ENCODE measurements around the gene MRPL2. TPM values are rescaled to one million over a fixed set of nuclear protein-coding genes. Genes with fewer than 3 reads are reported as not detected.
A peak's percentile ranks its signal among the peaks of the same experiment; 100 is the strongest.

MRPL2 gene
- total RNA-seq, 1 donor from 2014 or later = 47.4 TPM

GRCh38 chr6:43077333-43077809 lies 18.1 kb upstream of the MRPL2 start:
- H3K27ac Mint-ChIP-seq (ENCODE audit: unreplicated experiment) = peak overlapping the region; percentile 48
- peak overlapping the region; percentile 91 for H3K27ac ChIP-seq (ENCODE audit: low read depth, low read length)

GRCh38 chr6:43076464-43077332 lies 17.5 kb upstream of the MRPL2 start:
- no peaks in the 10 kb centered on the region for H3K9me3 Mint-ChIP-seq (ENCODE audit: unreplicated experiment)
- Histone ChIP-seq H2AFZ (ENCODE audit: low read depth, low read length) (peak overlapping the region; percentile 64), H3K4me1 (ENCODE audit: insufficient read depth, low read length) (peaks cover 32% of the 10 kb centered on the region), H3K27me3 (ENCODE audit: insufficient read depth, low read length) (no peaks in the 10 kb centered on the region), H3K4me2 (ENCODE audit: low read length) (peak overlapping the region; percentile 97), H3K79me2 (ENCODE audit: insufficient read depth, low read length) (peaks cover 55% of the 10 kb centered on the region), H3K4me3 (ENCODE audit: insufficient read depth, low read depth, low read length) (peak overlapping the region; percentile 98), H4K20me1 (ENCODE audit: insufficient read depth, low read length) (peaks cover 36% of the 10 kb centered on the region), H3K36me3 (ENCODE audit: insufficient read depth, low read length) (no peaks in the 10 kb centered on the region), H3K9me3 (ENCODE audit: insufficient read depth, low read depth, low read length) (no peaks in the 10 kb centered on the region), H3K9ac (ENCODE audit: low read length) (peak overlapping the region; percentile 99), H3K27ac (ENCODE audit: low read depth, low read length) (peak overlapping the region; percentile 91)
- H3K27ac Mint-ChIP-seq (ENCODE audit: unreplicated experiment) = peak overlapping the region; percentile 48
- peak; percentile 45 for DNase-seq (ENCODE audit: low read depth)
- no peak for TF ChIP-seq EZH2 (IDR thresholded peaks at IDR 0.05; ENCODE audit: insufficient read depth, low read length)
- TF ChIP-seq, protein P1, sequence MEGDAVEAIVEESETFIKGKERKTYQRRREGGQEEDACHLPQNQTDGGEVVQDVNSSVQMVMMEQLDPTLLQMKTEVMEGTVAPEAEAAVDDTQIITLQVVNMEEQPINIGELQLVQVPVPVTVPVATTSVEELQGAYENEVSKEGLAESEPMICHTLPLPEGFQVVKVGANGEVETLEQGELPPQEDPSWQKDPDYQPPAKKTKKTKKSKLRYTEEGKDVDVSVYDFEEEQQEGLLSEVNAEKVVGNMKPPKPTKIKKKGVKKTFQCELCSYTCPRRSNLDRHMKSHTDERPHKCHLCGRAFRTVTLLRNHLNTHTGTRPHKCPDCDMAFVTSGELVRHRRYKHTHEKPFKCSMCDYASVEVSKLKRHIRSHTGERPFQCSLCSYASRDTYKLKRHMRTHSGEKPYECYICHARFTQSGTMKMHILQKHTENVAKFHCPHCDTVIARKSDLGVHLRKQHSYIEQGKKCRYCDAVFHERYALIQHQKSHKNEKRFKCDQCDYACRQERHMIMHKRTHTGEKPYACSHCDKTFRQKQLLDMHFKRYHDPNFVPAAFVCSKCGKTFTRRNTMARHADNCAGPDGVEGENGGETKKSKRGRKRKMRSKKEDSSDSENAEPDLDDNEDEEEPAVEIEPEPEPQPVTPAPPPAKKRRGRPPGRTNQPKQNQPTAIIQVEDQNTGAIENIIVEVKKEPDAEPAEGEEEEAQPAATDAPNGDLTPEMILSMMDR (IDR thresholded peaks at IDR 0.05; ENCODE audit: insufficient read depth, low read depth, low read length) = no peak
- peaks cover 28% of the 10 kb centered on the region for H3K4me1 Mint-ChIP-seq (ENCODE audit: low read depth, unreplicated experiment)
- no peak for FAIRE-seq
- H3K4me3 Mint-ChIP-seq (ENCODE audit: unreplicated experiment) = peak overlapping the region; percentile 92
- no peaks in the 10 kb centered on the region for H3K27me3 Mint-ChIP-seq (ENCODE audit: low read depth, unreplicated experiment)
- peaks cover 10% of the 10 kb centered on the region for H3K36me3 Mint-ChIP-seq (ENCODE audit: low read depth, unreplicated experiment)

More at GRCh38 chr6:43077333-43077809, 18.1 kb upstream of the MRPL2 start:
- H3K79me2 ChIP-seq (ENCODE audit: insufficient read depth, low read length) = peaks cover 61% of the 10 kb centered on the region
- H3K36me3 ChIP-seq (ENCODE audit: insufficient read depth, low read length) = no peaks in the 10 kb centered on the region
- peak overlapping the region; percentile 92 for H3K4me3 Mint-ChIP-seq (ENCODE audit: unreplicated experiment)
- no peaks in the 10 kb centered on the region for H3K27me3 ChIP-seq (ENCODE audit: insufficient read depth, low read length)
- peak overlapping the region; percentile 99 for H3K9ac ChIP-seq (ENCODE audit: low read length)
- no peaks in the 10 kb centered on the region for H3K27me3 Mint-ChIP-seq (ENCODE audit: low read depth, unreplicated experiment)
- FAIRE-seq (no peak), DNase-seq (ENCODE audit: low read depth) (no peak)
- peaks cover 35% of the 10 kb centered on the region for H3K4me1 ChIP-seq (ENCODE audit: insufficient read depth, low read length)
- peak overlapping the region; percentile 97 for H3K4me2 ChIP-seq (ENCODE audit: low read length)
- H3K36me3 Mint-ChIP-seq (ENCODE audit: low read depth, unreplicated experiment) = peaks cover 9% of the 10 kb centered on the region
- H3K4me3 ChIP-seq (ENCODE audit: insufficient read depth, low read depth, low read length) = peak overlapping the region; percentile 98
- H4K20me1 ChIP-seq (ENCODE audit: insufficient read depth, low read length) = peaks cover 42% of the 10 kb centered on the region
- no peaks in the 10 kb centered on the region for H3K9me3 Mint-ChIP-seq (ENCODE audit: unreplicated experiment)
- no peak for TF ChIP-seq EZH2 (IDR thresholded peaks at IDR 0.05; ENCODE audit: insufficient read depth, low read length)
- TF ChIP-seq, protein P1 (IDR thresholded peaks at IDR 0.05; ENCODE audit: insufficient read depth, low read depth, low read length) = no peak
- no peaks in the 10 kb centered on the region for H3K9me3 ChIP-seq (ENCODE audit: insufficient read depth, low read depth, low read length)
- H2AFZ ChIP-seq (ENCODE audit: low read depth, low read length) = peak overlapping the region; percentile 64
- H3K4me1 Mint-ChIP-seq (ENCODE audit: low read depth, unreplicated experiment) = peaks cover 26% of the 10 kb centered on the region
